ENCODE measurements around the gene ARHGAP10.

DNA sequence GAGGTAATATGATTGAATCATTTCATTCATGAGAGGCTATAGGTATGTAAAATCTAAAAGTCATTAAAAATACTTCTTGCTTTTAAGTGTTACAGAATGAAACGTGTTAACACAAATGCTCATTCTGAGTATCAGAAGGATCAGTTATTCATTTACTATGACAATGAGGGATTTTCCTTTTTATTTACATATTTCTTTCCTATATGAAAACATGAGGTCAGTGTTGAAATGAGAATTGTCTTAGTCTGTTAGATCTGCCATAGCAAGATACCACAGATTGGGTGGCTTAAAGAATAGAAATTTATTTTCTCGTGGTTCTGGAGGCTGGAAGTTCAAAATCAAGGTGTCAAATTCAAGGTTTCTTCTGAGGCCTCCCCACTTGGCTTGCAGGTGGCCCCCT lies 181.2 kb downstream of the ARHGAP10 start:
- TF ChIP-seq, protein P1, sequence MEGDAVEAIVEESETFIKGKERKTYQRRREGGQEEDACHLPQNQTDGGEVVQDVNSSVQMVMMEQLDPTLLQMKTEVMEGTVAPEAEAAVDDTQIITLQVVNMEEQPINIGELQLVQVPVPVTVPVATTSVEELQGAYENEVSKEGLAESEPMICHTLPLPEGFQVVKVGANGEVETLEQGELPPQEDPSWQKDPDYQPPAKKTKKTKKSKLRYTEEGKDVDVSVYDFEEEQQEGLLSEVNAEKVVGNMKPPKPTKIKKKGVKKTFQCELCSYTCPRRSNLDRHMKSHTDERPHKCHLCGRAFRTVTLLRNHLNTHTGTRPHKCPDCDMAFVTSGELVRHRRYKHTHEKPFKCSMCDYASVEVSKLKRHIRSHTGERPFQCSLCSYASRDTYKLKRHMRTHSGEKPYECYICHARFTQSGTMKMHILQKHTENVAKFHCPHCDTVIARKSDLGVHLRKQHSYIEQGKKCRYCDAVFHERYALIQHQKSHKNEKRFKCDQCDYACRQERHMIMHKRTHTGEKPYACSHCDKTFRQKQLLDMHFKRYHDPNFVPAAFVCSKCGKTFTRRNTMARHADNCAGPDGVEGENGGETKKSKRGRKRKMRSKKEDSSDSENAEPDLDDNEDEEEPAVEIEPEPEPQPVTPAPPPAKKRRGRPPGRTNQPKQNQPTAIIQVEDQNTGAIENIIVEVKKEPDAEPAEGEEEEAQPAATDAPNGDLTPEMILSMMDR (IDR thresholded peaks at IDR 0.05) = no peak
- TF ChIP-seq POLR2A (IDR thresholded peaks at IDR 0.05) = no peak

Data from esophagus squamous epithelium (tissue), 4 donors.